HepG2 (cell line): ENCODE data around the gene MYOF. TPM values are rescaled to one million over a fixed set of nuclear protein-coding genes. Genes with fewer than 3 reads are reported as not detected.

Experiments used
- ARID5B ChIP-seq: IDR thresholded peaks from 2 replicates; pipeline ENCODE4 v1.4.0; 2020; ENCODE audit warnings: mild to moderate bottlenecking, missing genetic modification reagents
- BCL6 ChIP-seq: IDR thresholded peaks from 2 replicates; pipeline ENCODE4 v1.6.1; 2016; ENCODE audit warnings: missing genetic modification reagents, missing compliant biosample characterization
- ELF3 ChIP-seq: IDR thresholded peaks from 2 replicates; pipeline ENCODE4 v1.6.1; 2016; ENCODE audit warnings: missing genetic modification reagents, missing compliant biosample characterization
- FOXA3 ChIP-seq: IDR thresholded peaks from 2 replicates; pipeline ENCODE4 v1.6.1; 2016; ENCODE audit warnings: missing genetic modification reagents, missing compliant biosample characterization
- HMG20A ChIP-seq: IDR thresholded peaks from 2 replicates; pipeline ENCODE4 v1.6.1; 2016; ENCODE audit warnings: borderline replicate concordance
- HOXA3 ChIP-seq: sonication (generic); formaldehyde crosslinking; IDR thresholded peaks from 2 replicates; pipeline ENCODE4 v1.5.0; 2020; ENCODE audit warnings: missing genetic modification reagents
- HOXA5 ChIP-seq: sonication (generic); formaldehyde crosslinking; IDR thresholded peaks from 2 replicates; pipeline ENCODE4 v1.4.0; 2020; ENCODE audit warnings: missing genetic modification reagents
- IRX3 ChIP-seq: sonication (generic); formaldehyde crosslinking; IDR thresholded peaks from 2 replicates; pipeline ENCODE4 v1.8.1; 2023; ENCODE audit warnings: mild to moderate bottlenecking, low read depth, missing genetic modification reagents, borderline replicate concordance
- NFAT5 ChIP-seq: sonication (generic); formaldehyde crosslinking; IDR thresholded peaks from 2 replicates; pipeline ENCODE4 v1.4.0; 2020; ENCODE audit warnings: missing genetic modification reagents
- NFIC ChIP-seq: IDR thresholded peaks from 2 replicates; pipeline ENCODE4 v1.6.1; 2012; ENCODE audit warnings: mild to moderate bottlenecking, low read length, inconsistent platforms
- RAD21 ChIP-seq: fragments of 450-650 bp; formaldehyde crosslinking; IDR thresholded peaks from 2 replicates; pipeline ENCODE4 v1.5.0; 2020; ENCODE audit warnings: mild to moderate bottlenecking
- RARA ChIP-seq: IDR thresholded peaks from 2 replicates; pipeline ENCODE4 v1.6.1; 2016; ENCODE audit warnings: missing genetic modification reagents, missing compliant biosample characterization
- SALL1 ChIP-seq: sonication (generic); formaldehyde crosslinking; IDR thresholded peaks from 2 replicates; pipeline ENCODE4 v1.8.0; 2022; ENCODE audit warnings: mild to moderate bottlenecking, missing genetic modification reagents
- STAG1 ChIP-seq: sonication (generic); formaldehyde crosslinking; IDR thresholded peaks from 2 replicates; pipeline ENCODE4 v1.4.0; 2020; ENCODE audit warnings: missing genetic modification reagents
- TEAD3 ChIP-seq: optimal IDR thresholded peaks from 2 replicates; pipeline ENCODE3; 2016; ENCODE audit warnings: borderline replicate concordance
- TFE3 ChIP-seq: IDR thresholded peaks from 2 replicates; pipeline ENCODE4 v1.6.1; 2016
- ZNF24 ChIP-seq: fragments of 450-650 bp; IDR thresholded peaks from 2 replicates; pipeline ENCODE4 v1.6.1; 2017; ENCODE audit warnings: antibody characterized with exemption, mild to moderate bottlenecking
- ZNF263 ChIP-seq: sonication (generic); formaldehyde crosslinking; IDR thresholded peaks from 2 replicates; pipeline ENCODE4 v1.4.0; 2020; ENCODE audit warnings: missing genetic modification reagents
- polyA plus RNA-seq, 8 experiments: library from polyadenylated mRNA; depleted of rRNA in 3 of 8; stranded (reverse) in 7 of 8; unstranded in 1 of 8; fragments of >200 nt; fragmentation: Illumina TruSeq in 4 of 8; extraction: Trizol in 4 of 8; gene quantifications; 2 replicates each; pipeline versions ENCODE4 v1.2.1 to v1.2.3, GENCODE V29; 2011 to 2016; ENCODE audit warnings: low read depth in 4 of 8, missing spikeins in 1 of 8, mixed read lengths in 1 of 8; ENCODE audit not compliant: insufficient read depth in 1 of 8
- total RNA-seq, 5 experiments: library from RNA; depleted of rRNA; stranded (reverse); fragments of >200 nt; fragmentation: Illumina TruSeq; extraction: Trizol; gene quantifications; 2 replicates each; pipeline ENCODE4 v1.2.3, GENCODE V29; 2016; ENCODE audit warnings: low read depth in 1 of 5

The MYOF gene
- total and polyA plus RNA-seq, 2 of the 13 experiments (the other 11 are each of a cell fraction or from before 2014, with no cell fraction given), result 0.18 to 0.42 TPM

GRCh38 chr10:93288679-93289634 is 193.2 kb downstream of the MYOF start (continued):
- TF ChIP-seq HOXA3 (CRISPR knock-in tag), result 0 out of 2 replicates have a peak, but pooled peaks have one; percentile 24
- 0 out of 2 replicates have a peak, but pooled peaks have one; percentile 35 for TF ChIP-seq NFAT5
- TF ChIP-seq ZNF24, result peak; percentile 92
- TF ChIP-seq HOXA5 (CRISPR knock-in tag), result peak; percentile 56; the same call in 1 of the 2 replicates
- peak; percentile 42; the same call in 1 of the 2 replicates for TF ChIP-seq FOXA3 (CRISPR knock-in tag)
- no peak for TF ChIP-seq IRX3 (CRISPR knock-in tag)
- TF ChIP-seq ELF3 (CRISPR knock-in tag), result 0 out of 2 replicates have a peak, but pooled peaks have one; percentile 12
- peak; percentile 45 for TF ChIP-seq ARID5B (CRISPR knock-in tag)
- 0 out of 2 replicates have a peak, but pooled peaks have one; percentile 32 for TF ChIP-seq TFE3 (CRISPR knock-in tag)
- TF ChIP-seq RAD21 (CRISPR knock-in tag), result peak; percentile 86
- TF ChIP-seq RARA, result peak; percentile 43; the same call in 1 of the 2 replicates
- TF ChIP-seq TEAD3 (CRISPR knock-in tag), result peak; percentile 98
- no peak for TF ChIP-seq HMG20A (CRISPR knock-in tag)
- no peak for TF ChIP-seq NFIC
- 0 out of 2 replicates have a peak, but pooled peaks have one; percentile 46 for TF ChIP-seq BCL6 (CRISPR knock-in tag)
- peak; percentile 96 for TF ChIP-seq STAG1 (CRISPR knock-in tag)
- peak; percentile 30; the same call in 1 of the 2 replicates for TF ChIP-seq SALL1
- peak; percentile 73 for TF ChIP-seq ZNF263 (CRISPR knock-in tag)
